Testis (tissue), 2 donors: ENCODE data around the gene KRT26.

ENCODE experiments used
- POLR2A ChIP-seq: fragments of 450-650 bp; IDR thresholded peaks from one replicate; pipeline ENCODE4 v1.6.1; 2017; ENCODE audit warnings: antibody characterized with exemption, mild to moderate bottlenecking, moderate library complexity
- TF ChIP-seq, protein P1 (sequence below), 3 experiments: fragments of 450-650 bp in 2 of 3; fragments of 200-600 bp in 1 of 3; sonication (generic) in 1 of 3; IDR thresholded peaks; one replicate each; pipeline ENCODE4 v1.5.1; 2016 to 2019; ENCODE audit warnings: antibody characterized with exemption in 3 of 3, mild to moderate bottlenecking in 2 of 3, moderate library complexity in 1 of 3

DNA sequence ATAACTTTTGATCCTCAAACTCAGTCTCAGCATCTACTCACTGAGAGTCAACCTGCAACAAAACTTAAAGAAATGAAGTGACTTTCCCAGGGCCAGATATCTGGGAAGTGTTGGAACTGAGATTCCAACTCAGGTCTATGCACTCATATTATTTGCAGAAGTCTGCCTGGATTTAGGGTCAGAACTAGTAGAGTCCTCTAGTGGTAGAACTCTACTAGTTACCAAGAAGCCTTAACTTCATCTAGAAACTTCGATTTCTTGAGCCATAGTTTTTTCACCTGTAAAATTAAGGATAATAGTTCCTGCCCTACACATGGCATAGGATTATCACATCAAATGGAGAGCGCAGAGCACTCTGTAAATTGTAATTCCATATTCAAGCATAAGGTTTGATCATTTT, 45.1 kb downstream of the KRT26 start:
- TF ChIP-seq, protein P1, sequence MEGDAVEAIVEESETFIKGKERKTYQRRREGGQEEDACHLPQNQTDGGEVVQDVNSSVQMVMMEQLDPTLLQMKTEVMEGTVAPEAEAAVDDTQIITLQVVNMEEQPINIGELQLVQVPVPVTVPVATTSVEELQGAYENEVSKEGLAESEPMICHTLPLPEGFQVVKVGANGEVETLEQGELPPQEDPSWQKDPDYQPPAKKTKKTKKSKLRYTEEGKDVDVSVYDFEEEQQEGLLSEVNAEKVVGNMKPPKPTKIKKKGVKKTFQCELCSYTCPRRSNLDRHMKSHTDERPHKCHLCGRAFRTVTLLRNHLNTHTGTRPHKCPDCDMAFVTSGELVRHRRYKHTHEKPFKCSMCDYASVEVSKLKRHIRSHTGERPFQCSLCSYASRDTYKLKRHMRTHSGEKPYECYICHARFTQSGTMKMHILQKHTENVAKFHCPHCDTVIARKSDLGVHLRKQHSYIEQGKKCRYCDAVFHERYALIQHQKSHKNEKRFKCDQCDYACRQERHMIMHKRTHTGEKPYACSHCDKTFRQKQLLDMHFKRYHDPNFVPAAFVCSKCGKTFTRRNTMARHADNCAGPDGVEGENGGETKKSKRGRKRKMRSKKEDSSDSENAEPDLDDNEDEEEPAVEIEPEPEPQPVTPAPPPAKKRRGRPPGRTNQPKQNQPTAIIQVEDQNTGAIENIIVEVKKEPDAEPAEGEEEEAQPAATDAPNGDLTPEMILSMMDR (IDR thresholded peaks at IDR 0.05): no peak
- TF ChIP-seq POLR2A: no peak
